ENCODE results near the gene CLCN4. TPM values are rescaled to one million over a fixed set of nuclear protein-coding genes. Genes with fewer than 3 reads are reported as not detected.
A peak's percentile ranks its signal among the peaks of the same experiment; 100 is the strongest.

CLCN4 gene
- total RNA-seq, 1 experiment from 2014 or later = 0.31 TPM

- DNase-seq (ENCODE audit: low spot score) = no peak
Measured at GRCh38 chrX:10129229-10129628, 27.5 kb upstream of the CLCN4 start.

GRCh38 chrX:10130354-10130753 lies 26.4 kb upstream of the CLCN4 start:
- no peak for DNase-seq (ENCODE audit: low spot score)

GRCh38 chrX:10133980-10134676 lies 22.6 kb upstream of the CLCN4 start:
- DNase-seq (ENCODE audit: low spot score) = no peak

GRCh38 chrX:10134921-10135320 lies 21.9 kb upstream of the CLCN4 start:
- DNase-seq (ENCODE audit: low spot score) = no peak

- DNase-seq (ENCODE audit: low spot score) = no peak
Measured at GRCh38 chrX:10135561-10136399, 21.0 kb upstream of the CLCN4 start.

GRCh38 chrX:10138726-10139125 lies 18.0 kb upstream of the CLCN4 start:
- no peak for DNase-seq (ENCODE audit: low spot score)

- no peak for DNase-seq (ENCODE audit: low spot score)
Measured at GRCh38 chrX:10140264-10140663, 16.5 kb upstream of the CLCN4 start.

GRCh38 chrX:10142041-10142599 lies 14.7 kb upstream of the CLCN4 start:
- no peak for DNase-seq (ENCODE audit: low spot score)

- no peak for DNase-seq (ENCODE audit: low spot score)
Measured at GRCh38 chrX:10143071-10143983, 13.4 kb upstream of the CLCN4 start.

- DNase-seq (ENCODE audit: low spot score) = no peak
Measured at GRCh38 chrX:10146346-10146745, 10.4 kb upstream of the CLCN4 start.

GRCh38 chrX:10152086-10152485 lies 4.7 kb upstream of the CLCN4 start:
- no peak for DNase-seq (ENCODE audit: low spot score)

- DNase-seq (ENCODE audit: low spot score) = no peak
Measured at GRCh38 chrX:10155137-10155536, 1.6 kb upstream of the CLCN4 start.

- DNase-seq (ENCODE audit: low spot score) = no peak
Measured at GRCh38 chrX:10157032-10157341, 212 bp downstream of the CLCN4 start.

- peak; percentile 1 for DNase-seq (ENCODE audit: low spot score)
Measured at GRCh38 chrX:10157543-10157942, 768 bp downstream of the CLCN4 start.

- no peak for DNase-seq (ENCODE audit: low spot score)
Measured at GRCh38 chrX:10158279-10159144, 1.7 kb downstream of the CLCN4 start.

GRCh38 chrX:10159145-10159468 lies 2.3 kb downstream of the CLCN4 start:
- no peak for DNase-seq (ENCODE audit: low spot score)

GRCh38 chrX:10160211-10160610 lies 3.4 kb downstream of the CLCN4 start:
- no peak for DNase-seq (ENCODE audit: low spot score)

GRCh38 chrX:10163031-10163430 lies 6.3 kb downstream of the CLCN4 start:
- DNase-seq (ENCODE audit: low spot score) = no peak

- DNase-seq (ENCODE audit: low spot score) = no peak
Measured at GRCh38 chrX:10164879-10165278, 8.1 kb downstream of the CLCN4 start.

GRCh38 chrX:10165580-10166247 lies 8.9 kb downstream of the CLCN4 start:
- no peak for DNase-seq (ENCODE audit: low spot score)

Data from HT-29 (cell line).